ENCODE results near the gene IFT88. TPM values are rescaled to one million over a fixed set of nuclear protein-coding genes. Genes with fewer than 3 reads are reported as not detected.
A peak's percentile ranks its signal among the peaks of the same experiment; 100 is the strongest.

The IFT88 gene
- total and polyA plus RNA-seq, 8 donors = 2.3 to 68.3 (median 6.7) TPM

GRCh38 chr13:20706661-20707060 lies 139.7 kb downstream of the IFT88 start:
- no peak for DNase-seq
- peaks cover 0 to 10% (median 0%) of the 10 kb centered on the region in 3 donors for H3K27me3 ChIP-seq
- 90 to 96% (median 93%) methylated on average over 5 of the region's 5 CpGs for WGBS, 5 donors
- intact Hi-C loops (cut with DNase I; ENCODE audit: low total_unique reads) = loop anchor here (5.0 kb wide), 1 partner anchor 121 kb away; no protein-coding TSS in a partner anchor
- TF ChIP-seq CTCF (IDR thresholded peaks at IDR 0.05) (no peak), POLR2A (IDR thresholded peaks at IDR 0.05) (no peak), POLR2AphosphoS5 (IDR thresholded peaks at IDR 0.05) (no peak), EP300 (IDR thresholded peaks at IDR 0.05) (no peak)
- H3K4me3 ChIP-seq = no peak overlapping the region
- H3K27ac ChIP-seq = no peak overlapping the region
- H3K9me3 ChIP-seq = no peaks in the 10 kb centered on the region
- H3K4me1 ChIP-seq = peaks cover 7 to 23% (median 15%) of the 10 kb centered on the region in 4 donors
- no peaks in the 10 kb centered on the region for H3K36me3 ChIP-seq

- no peak for TF ChIP-seq CTCF (IDR thresholded peaks at IDR 0.05)
- TF ChIP-seq EP300 (IDR thresholded peaks at IDR 0.05) = no peak
- no peak for TF ChIP-seq POLR2A (IDR thresholded peaks at IDR 0.05)
- no peak for TF ChIP-seq POLR2AphosphoS5 (IDR thresholded peaks at IDR 0.05)
Observed at GRCh38 chr13:20708216-20708615, 141.3 kb downstream of the IFT88 start.

GRCh38 chr13:20709369-20709768 lies 142.4 kb downstream of the IFT88 start:
- no peak for DNase-seq
- intact Hi-C loops (cut with DNase I; ENCODE audit: low total_unique reads) = loop anchor here (5.0 kb wide), 1 partner anchor 118 kb away; no protein-coding TSS in a partner anchor
- peaks cover 8 to 27% (median 17%) of the 10 kb centered on the region in 4 donors for H3K4me1 ChIP-seq
- H3K36me3 ChIP-seq = no peaks in the 10 kb centered on the region
- no peak overlapping the region for H3K27ac ChIP-seq
- TF ChIP-seq EP300 (IDR thresholded peaks at IDR 0.05) = no peak
- 85 to 92% (median 89%) methylated on average over 8 of the region's 8 CpGs for WGBS, 5 donors
- H3K4me3 ChIP-seq = no peak overlapping the region
- peaks cover 0 to 9% (median 0%) of the 10 kb centered on the region in 3 donors for H3K27me3 ChIP-seq
- H3K9me3 ChIP-seq = no peaks in the 10 kb centered on the region

More at GRCh38 chr13:20708216-20708615, 141.3 kb downstream of the IFT88 start:
- H3K27me3 ChIP-seq = peaks cover 0 to 3% (median 0%) of the 10 kb centered on the region in 3 donors
- DNase-seq = no peak
- H3K36me3 ChIP-seq = no peaks in the 10 kb centered on the region
- no peaks in the 10 kb centered on the region for H3K9me3 ChIP-seq
- intact Hi-C loops (cut with DNase I; ENCODE audit: low total_unique reads) = loop anchor here (5.0 kb wide), 1 partner anchor 119 kb away; no protein-coding TSS in a partner anchor
- no peak overlapping the region for H3K4me3 ChIP-seq
- peaks cover 8 to 20% (median 14%) of the 10 kb centered on the region in 4 donors for H3K4me1 ChIP-seq
- H3K27ac ChIP-seq = peak overlapping the region in 1 of 5 donors; percentile 24
- WGBS, 5 donors = 63 to 82% (median 73%) methylated on average over 2 of the region's 2 CpGs

- WGBS, 5 donors = 58 to 77% (median 70%) methylated on average over 4 of the region's 4 CpGs
- H3K27me3 ChIP-seq = peaks cover 0 to 11% (median 0%) of the 10 kb centered on the region in 3 donors
- no peak overlapping the region for H3K27ac ChIP-seq
- H3K9me3 ChIP-seq = no peaks in the 10 kb centered on the region
- intact Hi-C loops (cut with DNase I; ENCODE audit: low total_unique reads) = loop anchor here (5.0 to 10.0 kb wide), 3 partner anchors 65 to 218 kb away; partner anchors contain the start of gene EEF1AKMT1
- H3K4me1 ChIP-seq = peaks cover 8 to 28% (median 18%) of the 10 kb centered on the region in 4 donors
- no peak for TF ChIP-seq POLR2AphosphoS5 (IDR thresholded peaks at IDR 0.05)
- TF ChIP-seq POLR2A (IDR thresholded peaks at IDR 0.05) = no peak
- TF ChIP-seq CTCF (IDR thresholded peaks at IDR 0.05) = no peak
- no peak for TF ChIP-seq EP300 (IDR thresholded peaks at IDR 0.05)
- no peaks in the 10 kb centered on the region for H3K36me3 ChIP-seq
- no peak for DNase-seq
- no peak overlapping the region for H3K4me3 ChIP-seq
Observed at GRCh38 chr13:20709782-20710181, 142.8 kb downstream of the IFT88 start.

Measured in stomach (tissue), 9 donors.